NK-92 treated with Interleukin-12 subunit alpha and Interleukin-12 subunit beta, amount 100 ng/mL, for 24 hours (cell line): ENCODE measurements around the gene ERLIN1.

Experiments
- DNase-seq: peaks from one replicate; lab custom pipeline; 2025; lab: John Stamatoyannopoulos, UW

Gene ERLIN1

DNA sequence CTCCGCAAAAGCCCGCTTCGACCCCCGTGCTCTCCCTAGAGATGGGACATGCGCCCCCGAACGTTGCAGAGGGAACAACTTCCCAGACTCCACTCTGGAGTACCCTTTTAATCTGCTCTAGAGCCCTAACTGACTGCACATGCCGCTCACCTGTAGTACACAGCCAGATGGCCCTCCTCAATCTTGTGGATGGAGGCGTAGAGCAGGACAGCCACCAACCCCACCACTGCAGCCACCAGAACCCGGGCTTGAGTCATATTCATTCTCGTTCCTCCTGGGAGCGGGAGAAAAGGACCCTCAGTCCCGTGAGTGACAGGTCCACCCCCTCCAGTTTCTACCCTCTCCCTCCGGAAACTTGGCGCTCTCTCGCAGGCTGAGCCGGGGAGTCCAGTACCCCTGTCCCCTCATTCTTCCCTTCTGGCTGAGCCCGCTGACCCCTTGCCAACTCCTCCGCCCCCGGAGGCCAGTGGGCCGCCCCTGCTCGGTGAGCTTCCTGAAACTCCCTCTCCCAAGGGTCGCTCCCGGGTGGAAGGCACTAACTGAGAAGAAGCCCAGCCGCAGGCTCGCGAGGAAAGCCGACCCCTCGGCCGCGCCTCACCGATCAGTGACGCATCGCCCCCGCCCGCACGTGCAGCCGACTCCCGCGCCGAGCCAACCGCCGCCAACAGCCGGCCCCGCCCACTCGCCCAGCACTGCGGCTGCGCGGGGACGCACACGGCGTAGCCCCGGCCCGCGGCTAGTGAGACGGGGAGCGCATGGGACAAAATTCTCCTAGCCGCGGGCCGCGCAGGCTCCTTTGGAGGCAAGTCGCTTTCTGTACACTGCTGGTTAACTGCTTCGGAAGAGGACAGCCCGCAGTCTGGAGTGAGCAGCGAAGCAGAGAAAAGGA lies at the start of gene ERLIN1:
TSS of gene ERLIN1 (minus strand) at position 666 of the 889 bp plus-strand sequence. CDS start at position 263, 403 bp downstream.
- DNase-seq, result peak; percentile 85

DNA sequence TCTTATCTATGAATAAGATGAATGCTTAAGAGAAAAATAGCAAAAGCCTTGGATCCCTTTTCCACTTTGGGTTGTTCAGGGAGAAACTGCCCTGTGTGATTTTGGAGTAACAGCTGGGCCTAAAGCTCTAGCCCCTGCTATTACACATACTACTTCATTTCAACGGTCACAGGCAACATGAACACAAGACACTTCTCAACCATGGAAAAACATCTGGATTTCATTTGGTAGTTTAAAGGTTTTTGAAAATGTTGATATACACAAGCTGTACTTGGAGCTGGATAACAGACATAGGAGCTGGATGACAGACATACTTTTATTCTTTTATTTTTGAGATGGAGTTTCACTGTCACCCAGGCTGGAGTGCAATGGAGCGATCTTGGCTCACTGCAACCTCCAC lies 46.3 kb upstream of the ERLIN1 start:
- no peak for DNase-seq

DNA sequence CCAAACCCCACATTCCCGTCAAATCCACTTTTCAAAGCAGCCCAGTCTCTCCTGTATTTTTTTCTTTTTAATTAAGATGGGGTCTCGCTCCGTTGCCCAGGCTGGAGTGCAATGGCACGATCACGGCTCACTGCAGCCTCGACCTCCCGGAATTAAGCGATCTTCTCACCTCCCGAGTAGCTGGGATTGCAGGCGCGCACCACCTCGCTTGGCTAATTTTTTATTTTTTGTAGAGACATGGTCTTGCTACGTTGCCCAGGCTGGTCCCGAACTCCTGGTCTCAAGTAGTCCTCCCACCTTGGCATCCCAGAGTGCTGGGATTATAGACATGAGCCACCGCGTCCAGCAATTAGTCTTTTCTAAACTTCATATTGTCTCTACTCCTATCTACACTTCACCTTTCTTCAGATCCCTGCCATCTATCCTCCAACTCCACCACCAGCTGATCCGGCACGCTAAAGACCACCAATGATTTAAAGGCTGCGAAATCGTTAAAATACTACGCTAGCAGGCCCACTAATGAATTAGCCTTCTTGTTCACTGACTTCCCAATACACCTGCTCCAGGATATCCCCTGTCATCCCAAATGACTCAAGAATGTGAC lies 44.1 kb upstream of the ERLIN1 start:
- DNase-seq, result no peak

DNA sequence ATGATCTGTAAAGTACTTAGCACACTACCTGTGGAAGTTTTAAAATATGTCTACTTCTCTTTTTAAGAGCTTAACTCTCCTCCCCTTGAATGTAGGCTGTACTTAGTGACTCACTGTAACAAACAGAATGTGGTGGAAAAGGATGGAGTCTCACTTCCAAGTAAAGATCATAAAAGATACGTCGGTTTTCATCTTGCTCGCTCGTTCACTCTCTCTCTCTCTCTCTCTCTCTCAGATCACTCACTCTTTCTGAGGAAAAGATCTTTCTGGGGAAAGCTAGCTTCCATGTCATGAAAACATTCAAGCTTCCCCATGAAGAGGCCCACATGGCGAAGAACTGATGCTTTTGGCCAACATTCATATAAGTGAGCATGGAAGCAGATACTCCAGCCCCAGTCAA lies 38.0 kb upstream of the ERLIN1 start:
- no peak for DNase-seq

DNA sequence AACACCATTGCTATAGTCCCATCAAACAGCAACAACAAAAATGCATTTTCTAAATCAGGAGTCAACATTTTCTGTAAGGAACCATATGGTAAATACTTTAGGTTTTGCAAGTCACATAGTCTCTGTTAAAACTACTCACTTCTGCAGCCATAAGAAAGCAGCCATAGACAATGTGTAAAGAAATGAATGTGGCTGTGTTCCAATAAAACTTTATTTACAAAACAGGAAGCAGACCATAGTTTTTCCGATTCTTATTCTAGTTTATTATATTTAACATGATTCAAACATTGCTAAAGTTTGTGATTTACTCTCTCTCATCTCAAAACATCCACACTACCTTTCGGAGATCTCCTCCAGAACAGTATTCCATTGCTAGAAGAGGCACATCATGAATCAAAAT lies 36.7 kb upstream of the ERLIN1 start:
- no peak for DNase-seq

DNA sequence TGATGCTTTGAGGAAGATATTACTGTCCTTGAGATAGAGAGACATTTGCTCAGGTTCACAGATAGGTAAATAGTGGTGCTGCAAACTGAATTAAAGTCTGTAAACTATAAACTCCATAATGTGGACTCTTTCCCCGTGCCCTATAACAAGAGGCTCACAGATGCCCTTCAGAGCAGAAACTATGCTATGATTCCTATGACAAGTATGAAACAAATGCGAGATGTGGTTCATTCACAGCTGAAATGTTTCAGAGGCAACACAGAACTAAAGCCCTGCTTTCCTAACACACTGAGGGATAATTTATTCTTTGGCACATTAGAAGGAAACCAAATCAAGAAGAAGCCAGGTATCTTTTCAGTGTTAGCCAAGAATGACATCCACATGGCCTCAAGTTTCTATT lies 30.2 kb upstream of the ERLIN1 start:
- DNase-seq, result no peak

DNA sequence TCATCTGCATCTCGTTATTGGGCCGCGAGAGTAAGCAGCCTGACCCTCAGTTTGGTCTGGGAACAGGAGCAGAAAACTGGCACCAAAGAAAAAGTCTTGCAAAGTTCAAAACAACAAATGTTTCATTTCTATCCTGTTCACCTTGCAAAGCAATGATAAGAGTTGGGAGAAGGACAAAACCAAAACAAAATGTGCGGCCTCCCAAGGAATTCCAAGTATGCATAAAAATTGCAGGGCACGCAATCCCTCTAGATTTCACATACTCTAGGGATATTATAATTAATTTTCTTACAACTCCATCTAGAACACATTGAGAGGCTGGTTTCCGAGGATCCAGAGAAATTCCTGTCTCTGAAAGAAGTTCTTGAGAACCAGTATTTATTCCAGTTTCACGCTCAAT lies 23.5 kb upstream of the ERLIN1 start:
- no peak for DNase-seq

GRCh38 chr10:100208276-100208675 lies 22.4 kb upstream of the ERLIN1 start:
- no peak for DNase-seq

- DNase-seq, result no peak
These were observed 18.5 kb upstream of the ERLIN1 start for GRCh38 chr10:100204370-100204769.

GRCh38 chr10:100201549-100201948 lies 15.7 kb upstream of the ERLIN1 start:
- no peak for DNase-seq

GRCh38 chr10:100194711-100195110 lies 8.9 kb upstream of the ERLIN1 start:
- DNase-seq, result no peak

DNA sequence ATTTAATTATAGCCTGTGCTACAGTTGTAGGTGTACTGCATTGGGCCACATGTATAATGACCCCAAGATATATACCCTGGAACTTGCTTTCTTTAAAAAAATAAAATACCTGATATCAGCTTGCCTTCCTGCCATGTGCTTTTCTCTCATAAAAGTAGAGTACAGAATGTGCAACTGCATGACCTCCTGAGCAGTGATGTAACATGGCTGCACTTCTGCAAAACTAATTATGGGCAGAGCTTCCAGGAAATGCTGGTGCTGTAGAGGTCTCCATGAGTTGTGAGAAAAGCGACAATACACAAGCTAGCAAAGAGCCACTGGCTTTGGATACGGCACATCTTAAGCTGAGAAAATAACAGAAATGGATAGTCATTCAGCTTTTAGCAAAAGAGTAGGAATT lies 6.5 kb upstream of the ERLIN1 start:
- DNase-seq, result no peak

DNA sequence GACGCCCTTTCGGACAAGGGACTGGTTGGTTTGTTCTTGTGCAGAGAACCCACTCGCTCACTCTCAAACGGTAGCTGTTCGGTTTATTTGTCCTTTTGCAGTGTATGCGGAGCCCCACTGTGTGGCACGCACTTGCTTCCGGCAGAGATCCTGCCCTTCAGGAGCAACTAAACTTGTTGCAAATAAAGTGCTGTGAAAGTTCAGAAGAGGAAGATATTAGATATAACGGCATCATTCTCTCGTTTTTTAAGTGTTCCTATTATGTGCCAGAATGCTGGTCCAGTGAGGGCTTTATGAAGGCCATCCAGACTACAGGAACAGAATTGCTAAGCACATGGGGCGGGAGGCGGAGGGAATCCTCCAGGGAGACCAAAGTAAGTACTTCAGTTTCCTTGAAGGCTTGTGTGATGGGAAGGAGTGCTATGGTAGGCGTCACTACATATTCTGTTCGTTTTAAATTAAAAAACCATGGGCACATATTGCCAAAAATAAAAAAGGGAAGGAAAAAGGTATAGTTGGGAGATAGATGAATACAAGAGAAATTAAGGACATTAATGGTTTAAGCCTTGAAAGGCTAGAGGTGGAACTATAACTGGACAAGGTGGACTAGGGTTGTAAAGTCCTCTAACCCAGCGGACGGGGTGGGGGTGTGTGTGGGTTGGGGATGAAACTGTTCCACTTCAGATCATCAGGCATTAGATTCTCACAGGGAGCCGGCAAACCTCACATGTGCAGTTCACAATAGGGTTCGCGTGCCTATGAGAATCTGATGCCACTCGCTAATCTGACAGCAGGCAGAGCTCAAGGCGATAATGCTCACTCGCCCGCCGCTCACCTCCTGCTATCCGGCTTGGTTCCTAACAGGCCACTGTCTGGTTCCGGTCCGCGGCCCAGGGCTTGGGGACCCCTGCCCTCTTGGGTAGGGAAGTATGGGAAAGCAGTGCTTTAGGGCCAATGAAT lies 704 bp upstream of the ERLIN1 start:
- DNase-seq, result peak; percentile 14

DNA sequence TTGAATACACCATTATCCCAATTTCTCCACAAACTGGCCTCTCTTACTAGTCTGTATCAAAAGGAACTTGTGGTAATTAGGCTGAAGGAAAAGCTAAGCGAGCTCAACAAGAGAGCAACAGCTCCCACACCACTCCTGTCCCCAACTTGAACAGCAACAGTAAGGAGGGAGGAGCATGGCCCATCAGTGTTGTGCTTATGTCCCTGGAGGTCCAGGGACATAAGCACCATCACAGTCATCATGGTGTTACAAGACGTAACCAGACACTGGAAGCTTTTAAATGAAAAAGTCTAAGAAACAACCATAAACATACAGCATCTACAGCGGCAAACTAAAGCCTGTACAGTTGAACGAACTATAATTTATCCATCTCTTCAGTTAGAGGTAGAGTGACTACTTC lies 989 bp downstream of the ERLIN1 start:
- peak; percentile 1 for DNase-seq

- no peak for DNase-seq
These were observed 1.4 kb downstream of the ERLIN1 start for GRCh38 chr10:100184426-100184825.

GRCh38 chr10:100183481-100183880 lies 2.3 kb downstream of the ERLIN1 start:
- DNase-seq, result no peak

DNA sequence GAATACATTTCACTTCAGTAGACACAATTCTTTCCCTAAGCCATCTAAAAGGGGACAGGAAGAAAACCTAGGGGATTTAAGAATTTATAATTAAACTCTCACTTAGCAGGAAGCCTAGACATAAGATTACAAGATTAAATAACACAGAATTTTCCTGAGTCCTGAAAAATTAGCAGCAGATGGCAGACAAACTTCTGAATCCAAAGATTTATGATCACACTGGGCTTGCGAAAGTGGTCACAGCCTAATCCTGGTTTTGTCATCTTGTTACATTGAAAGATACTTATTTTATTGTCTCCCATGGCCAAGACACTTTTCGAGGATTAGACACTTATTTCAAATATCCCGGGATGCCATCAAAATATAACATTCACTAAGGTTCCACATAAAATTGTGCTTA lies 2.9 kb downstream of the ERLIN1 start:
- DNase-seq, result no peak

DNA sequence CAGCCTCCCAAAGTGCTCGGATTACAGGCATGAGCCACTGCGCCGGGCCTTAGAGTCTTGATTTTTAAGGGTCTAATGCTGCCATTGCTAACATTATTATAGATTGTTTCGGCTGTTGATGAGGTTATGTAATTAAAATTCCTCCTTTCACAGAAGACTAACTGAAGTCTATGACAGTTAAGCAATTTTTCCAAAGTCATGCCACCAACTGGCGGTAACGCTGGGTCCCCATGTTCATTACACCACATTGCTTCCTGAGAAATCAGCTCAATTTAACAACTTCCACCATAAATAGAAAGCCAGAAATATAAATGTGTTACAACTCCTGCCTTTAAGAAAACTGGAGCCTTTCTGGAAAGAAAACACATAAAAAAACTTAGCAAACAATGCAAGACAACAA lies 3.5 kb downstream of the ERLIN1 start:
- DNase-seq, result no peak

DNA sequence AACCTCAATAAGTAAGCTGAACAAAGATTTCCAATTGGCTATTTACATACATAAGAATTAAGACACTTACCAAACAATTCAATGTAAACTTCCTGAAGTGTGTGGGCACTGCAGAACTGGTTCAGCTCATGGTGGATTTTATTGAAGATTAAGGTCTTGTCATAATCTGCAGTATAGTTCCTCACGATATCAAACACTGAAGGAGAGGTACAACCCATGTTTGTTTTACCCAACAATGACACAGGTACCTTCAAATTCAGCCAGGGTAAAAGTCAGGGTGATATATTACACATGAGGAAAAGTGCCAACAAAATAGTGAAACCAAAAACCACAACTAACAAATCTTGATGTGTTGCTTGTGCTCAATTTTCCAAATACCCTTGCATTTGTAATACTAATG lies 10.0 kb downstream of the ERLIN1 start:
- no peak for DNase-seq

DNA sequence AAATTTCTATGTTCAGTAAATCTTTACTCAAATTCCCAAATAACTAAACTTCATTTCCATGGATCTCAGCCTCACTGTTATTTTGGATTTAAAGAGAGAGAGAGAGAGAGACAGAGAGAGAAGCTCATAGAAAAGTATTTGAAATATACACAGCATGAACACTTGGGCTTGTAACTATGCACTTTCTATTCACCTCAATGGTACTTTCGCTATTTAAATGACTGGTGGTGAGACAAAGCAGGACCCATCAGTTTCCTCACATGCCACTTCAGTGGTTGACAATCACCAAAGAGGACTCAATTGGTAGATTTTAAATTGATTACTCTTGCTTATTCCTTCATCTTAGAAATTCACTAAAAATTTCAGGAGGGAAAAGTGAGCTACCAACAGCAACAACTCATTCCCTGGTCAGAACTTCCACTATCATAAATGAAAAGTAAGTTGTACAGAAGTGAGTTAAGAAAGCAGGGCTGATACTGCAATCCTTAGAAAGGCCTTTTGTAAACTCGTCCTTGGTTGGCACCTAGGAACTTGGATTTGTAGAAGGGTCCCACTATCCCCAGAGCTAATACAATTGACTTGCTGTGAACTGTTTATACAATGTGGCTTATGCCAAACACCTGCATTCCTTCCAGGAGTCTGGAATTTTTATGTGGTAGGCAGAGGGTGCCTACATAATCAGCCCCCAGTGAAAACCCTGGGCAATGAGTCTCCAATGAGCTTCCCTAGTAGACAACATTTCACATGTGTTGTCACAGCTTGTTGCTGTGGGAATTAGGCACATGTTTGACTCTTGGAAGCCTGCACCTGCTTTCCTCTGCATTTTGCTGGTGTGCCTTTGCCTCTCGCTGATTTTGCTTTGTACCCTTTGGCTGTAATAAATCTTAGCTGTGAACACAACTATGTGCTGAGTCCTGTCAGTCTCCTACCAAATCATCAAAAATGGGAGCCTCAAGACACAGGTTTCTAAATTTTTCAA lies 10.8 kb downstream of the ERLIN1 start:
- DNase-seq, result no peak

DNA sequence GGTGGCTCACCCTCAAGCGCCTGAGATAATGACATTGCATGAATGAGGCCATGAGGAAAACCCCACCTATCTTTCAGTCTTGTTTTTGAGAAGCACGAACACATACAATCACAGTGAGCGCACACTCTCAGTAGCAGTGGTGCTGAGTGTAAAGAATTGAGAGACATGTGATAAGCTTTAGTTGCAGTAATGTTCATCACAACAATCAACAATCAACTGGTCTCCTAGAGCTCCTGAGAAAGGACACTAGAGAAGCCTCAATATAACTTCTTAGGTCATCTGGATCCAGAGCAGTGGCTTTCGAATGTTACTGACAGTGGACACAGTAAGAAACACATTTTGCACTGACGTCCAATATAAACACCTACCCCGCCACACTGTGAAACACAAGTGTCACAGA lies 12.8 kb downstream of the ERLIN1 start:
- no peak for DNase-seq
